HG02938 (cell line): ENCODE results near the gene C19orf25.
A peak's percentile ranks its signal among the peaks of the same experiment; 100 is the strongest.
"Not testable (repeated sequence)": the region's sequence is repeated elsewhere in the genome, so short reads cannot be mapped to it uniquely, and the experiment has no call there.

Experiments
- ATAC-seq: cut with Tn5 transposase; IDR thresholded peaks from one replicate; pipeline ENCODE4 v1.9.1; 2021; ENCODE audit warnings: mild to moderate bottlenecking, moderate library complexity; ENCODE audit not compliant: unreplicated experiment

The C19orf25 gene

DNA sequence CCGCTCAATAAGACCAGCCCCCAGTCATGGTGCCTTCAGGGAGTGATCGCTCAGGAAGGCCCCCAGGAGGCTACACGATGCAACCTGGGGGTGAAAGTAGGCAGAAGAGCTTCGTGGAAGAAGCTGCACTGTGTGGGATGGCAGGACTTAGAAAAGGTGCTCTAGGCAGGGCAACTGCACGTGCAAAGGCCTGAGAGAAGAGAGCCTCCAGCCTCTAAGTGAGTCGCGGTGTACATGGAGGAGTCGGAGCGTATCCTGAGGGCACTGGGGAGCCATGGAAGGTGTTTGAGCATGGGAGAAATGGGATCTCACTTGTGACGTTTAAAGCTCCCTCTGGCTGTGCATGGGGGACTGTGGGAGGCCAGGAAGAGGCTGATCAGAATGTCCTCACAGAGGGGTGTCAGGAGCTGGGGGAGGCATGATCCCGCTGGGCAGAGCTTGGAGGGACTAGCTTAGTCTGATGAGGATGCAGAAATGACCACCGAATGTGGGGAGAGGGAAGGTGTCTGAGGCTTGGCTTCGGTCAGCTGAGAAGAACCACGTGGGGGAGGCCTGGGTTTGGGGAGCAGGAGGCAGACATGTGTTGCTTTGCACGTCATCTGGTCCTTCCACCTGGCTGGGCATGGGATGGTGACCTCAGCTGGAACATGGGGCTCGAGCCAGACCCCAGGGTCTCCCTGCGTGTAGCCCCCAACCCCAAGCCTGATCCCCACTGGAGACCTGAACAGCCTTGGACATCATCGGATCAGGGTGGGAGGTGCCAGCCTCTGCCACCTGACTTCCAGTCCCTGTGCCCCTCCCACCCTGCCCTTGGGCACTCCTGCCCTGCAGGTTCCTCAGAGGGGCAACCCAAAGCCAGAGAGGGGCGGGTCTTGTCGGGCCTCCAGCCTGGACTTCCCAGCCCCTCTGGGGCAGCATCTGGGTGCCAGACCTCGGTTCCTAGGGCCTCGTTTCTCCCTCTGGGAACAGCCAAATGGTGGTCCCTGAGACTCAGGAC lies 28.0 kb downstream of the C19orf25 start:
- no peak for ATAC-seq

DNA sequence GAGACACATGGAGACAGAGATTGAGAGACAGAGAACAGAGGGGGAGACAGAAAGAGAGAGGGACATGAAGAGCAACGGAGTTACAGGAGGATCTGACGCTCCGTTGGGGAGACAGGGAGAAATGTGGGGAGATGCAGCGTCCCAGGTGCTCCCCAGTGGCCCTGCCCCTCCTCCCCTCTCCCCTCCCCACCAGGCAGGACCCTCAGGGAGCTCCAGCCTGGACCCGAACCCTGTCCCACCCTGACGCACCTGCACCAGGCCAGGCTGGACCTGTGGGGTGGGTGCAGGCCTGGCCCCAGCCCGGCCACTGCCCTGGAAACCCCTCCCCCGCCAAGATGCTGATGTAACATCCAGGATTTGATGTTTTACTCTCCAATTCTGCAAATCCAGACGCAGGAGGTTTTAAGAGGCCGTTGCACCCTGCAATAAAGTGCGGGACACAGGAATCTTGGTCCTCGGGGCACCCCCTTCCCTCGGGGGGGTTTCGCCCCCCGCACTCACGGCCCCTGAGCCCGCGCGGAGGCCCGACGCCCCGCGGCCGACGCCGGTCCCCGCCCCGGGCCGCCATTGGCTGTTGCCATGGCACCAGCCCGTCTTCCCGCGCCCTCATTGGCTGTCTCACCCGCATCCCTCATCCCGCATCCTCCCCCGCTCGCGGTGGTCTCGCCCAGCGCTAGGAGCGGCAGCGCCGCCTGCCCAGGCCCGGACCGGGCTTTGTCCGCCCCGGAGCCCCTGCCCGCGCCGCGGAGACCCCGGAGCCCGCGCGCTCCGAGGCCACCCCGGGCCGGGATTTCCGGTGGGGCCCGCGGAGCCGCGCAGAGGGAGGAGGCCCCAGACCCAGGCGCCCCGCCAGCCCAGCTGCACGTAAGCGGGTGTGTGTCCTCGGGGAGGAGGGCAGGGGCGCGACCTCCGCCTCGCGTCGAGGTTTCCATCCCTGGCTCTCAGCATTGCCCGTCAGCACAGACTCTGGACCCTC lies 29.3 kb downstream of the C19orf25 start, which contains the start of gene APC2:
Gene APC2 (plus strand): TSS at position 655 of the 976 bp plus-strand sequence. CDS start 2,881 bp downstream, outside the sequence.
- ATAC-seq = no peak

DNA sequence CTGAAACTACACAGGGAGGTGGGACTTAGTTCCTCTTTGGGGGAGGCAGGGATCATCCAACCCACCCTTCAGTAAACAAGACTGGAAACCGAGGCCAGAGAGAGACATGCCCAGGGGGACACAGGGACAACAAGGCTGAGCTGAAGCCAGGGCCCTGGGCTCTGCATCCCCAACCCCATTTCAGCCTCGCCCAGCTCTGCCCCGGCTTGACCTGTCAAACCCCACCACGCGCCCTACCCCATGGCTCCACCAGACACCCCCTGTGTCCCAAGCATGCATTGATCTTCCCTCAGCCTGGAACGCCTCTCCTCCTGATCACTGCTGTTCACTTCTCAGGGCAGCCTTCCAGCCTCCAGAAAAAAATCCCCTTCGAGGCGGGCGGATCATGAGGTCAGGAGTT lies 31.1 kb downstream of the C19orf25 start:
- no peak for ATAC-seq

DNA sequence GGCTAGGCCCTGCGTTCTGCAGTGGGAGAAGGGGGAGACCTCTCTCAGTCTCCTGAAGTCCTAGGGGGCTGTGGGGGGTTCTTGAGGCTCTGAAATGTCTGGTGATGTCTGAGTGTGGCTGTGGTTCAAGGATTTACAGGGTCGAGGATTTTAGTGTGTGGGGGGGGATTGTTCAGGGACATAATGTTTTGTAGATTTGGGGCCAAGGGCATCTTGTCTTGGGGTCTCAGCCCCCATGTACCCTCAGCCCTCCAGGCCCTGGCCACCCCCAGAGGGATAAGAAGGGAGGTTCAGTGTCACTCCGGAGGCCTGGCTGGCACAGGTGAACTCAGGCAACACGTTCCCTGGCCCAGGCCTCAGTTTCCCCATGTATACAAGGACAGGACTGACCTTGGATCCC lies 31.5 kb downstream of the C19orf25 start:
- no peak for ATAC-seq

DNA sequence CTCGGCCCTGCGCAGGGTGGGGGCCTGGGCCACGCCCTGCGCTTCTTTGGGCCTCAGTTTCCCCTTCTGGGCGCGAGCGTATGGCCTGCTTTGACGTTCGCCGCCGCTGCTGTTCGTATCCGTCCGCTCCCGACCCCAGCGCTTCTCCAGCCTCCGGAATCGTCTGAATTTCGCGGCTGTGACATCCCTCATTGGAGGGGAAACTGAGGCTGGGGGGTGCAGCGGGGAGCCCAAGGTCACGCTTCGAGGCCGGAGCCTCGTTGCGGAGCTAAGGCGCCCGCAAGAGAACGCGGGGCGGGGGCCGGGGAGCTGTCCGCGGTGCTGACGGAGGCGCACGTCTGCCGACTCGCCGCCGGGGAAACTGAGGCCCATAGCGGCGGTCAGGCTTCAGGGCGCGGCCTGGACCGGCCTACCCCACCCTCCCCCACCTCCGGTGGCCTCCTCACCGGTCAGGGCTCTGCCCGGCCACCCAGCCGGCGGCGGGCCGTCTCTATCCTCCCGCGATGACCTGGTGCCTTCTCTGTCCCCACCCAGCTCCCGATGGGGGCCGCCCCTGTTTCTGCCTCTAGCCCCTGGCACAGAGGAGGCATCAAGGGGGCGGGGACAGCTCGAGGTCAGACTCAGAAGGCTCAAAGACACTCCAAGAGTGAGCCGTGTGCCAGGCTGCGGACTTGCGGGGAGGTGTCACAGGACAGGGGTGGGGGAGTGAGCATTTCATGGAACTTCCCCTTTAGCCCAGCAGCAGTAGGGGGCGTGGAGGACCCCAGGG lies 32.1 kb downstream of the C19orf25 start:
- no peak for ATAC-seq

DNA sequence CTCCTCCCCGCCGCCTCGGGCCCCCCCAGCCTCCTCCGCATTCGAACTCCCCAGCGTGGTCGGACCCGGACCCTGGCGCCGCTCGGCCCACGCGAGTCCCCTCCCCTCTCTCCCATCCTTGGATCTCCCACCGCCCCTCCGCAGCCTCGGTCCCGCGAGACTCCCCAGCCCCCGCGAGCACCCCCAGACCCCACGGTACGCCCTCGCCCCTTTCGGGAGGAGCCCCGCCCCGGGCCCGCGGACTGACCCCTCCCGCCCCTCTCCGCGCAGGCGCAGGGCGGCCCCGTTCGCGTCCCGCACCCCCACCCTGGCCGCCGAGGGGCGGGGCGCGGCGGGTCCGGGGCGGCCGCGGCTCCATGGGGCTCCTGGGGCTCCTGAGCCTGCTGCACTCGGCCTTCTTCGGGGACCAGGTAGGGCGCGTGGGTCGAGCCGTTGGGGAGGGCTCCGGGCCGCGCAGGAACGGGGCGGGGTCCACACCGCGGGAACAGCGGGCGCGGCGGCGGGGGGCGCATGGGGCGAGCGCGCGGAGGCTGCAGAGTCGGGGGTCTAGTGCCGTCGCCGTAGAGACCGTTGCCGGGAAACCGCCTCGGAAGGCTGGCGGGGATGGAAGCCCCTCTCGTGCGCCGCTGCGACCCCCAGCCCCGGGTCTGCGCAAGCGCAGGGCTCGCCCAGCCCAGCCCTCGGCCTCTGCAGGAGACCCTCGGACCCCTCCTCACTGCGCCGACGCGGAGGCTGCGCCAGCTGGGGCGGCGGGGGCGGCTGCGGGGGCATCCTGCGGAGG lies 32.9 kb downstream of the C19orf25 start:
- ATAC-seq = no peak

DNA sequence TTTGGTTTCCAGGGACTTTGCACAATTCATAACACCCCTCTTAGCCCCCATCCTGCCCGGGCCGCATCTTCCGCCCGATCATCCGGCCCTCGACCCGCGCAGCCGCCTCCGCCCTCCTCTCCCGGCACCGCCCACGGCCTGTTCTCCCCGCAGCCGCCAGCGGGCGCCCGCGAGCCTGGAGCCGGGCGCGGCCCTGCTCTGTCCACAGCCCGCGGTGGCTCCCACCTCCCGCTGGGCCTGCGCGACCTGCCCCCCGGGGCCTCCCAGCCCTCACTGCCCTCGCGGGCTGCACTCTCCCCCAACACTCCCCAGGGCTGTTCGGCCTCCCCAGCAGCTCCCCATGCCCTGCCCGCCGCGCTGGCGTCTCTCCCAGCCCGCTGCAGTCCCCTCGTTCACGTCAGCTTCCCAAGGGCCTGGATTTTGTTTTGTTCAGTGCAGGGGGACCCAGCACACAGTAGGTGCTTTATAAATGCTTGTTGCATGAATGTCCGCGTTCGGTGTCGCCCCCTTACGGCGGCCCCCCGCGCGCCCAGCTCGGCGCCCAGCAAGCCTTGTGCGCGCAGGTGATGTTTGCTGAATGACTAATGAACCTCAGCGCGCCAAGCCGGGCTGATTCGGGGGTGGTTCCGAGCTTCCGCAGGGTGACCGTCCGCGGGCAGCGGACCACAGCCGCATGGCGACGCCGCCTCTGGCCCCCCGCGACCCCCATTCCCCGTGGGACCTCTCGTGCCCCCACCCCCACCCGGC lies 33.7 kb downstream of the C19orf25 start:
- ATAC-seq = no peak

DNA sequence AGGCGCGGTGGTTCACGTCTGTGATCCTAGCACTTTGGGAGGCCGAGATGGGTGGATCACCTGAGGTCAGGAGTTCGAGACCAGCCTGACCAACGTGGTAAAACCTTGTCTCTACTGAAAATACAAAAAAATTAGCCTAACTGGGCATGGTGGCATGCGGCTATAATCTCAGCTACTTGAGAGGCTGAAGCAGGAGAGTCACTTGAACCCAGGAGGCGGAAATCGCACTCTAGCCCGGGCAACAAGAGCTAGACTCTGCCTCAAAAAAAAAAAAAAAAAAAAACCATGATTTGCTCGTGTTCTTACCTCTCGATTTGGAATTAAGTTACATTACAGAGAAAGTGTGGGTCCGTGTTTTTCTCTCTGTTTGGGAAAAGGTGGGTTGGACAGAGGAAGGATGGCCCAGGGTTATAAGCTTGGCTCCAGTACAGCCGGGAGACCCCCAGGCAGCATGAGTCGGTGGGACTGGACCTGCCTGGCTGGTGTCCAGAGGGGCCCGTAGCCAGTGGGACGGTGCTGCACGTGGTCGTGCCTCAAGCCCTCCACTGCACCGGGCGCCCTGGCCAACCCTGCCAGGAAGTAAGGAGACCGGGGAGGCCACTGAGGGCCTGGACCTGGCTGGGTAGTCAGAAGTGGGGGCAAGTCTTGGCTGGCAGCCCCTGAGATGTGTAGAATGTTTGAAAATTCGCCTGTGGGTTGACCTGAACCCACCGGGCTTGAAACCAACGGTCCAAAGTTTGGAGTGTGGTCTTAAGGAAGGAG lies 37.2 kb downstream of the C19orf25 start:
- ATAC-seq = no peak

DNA sequence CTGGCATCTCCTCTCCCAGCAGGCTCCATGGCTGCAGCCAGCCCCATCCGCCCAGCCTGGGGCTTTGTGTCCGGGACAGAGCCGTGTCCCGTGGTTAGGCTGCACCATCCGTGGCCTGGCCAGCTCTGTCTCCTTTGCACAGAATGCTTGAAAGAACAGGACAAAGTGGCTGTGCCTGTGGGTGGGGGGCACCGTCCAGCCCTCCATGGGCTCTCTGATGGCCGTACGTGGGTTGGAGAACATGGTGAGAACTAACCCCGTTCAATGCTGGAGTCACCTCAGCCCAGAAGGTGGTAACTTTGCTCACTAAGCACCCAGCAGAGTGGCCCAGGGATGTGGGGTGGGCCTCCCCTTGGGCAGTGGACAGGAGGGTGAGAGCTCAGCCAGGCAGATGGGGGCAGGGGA lies 38.0 kb downstream of the C19orf25 start:
- no peak for ATAC-seq

DNA sequence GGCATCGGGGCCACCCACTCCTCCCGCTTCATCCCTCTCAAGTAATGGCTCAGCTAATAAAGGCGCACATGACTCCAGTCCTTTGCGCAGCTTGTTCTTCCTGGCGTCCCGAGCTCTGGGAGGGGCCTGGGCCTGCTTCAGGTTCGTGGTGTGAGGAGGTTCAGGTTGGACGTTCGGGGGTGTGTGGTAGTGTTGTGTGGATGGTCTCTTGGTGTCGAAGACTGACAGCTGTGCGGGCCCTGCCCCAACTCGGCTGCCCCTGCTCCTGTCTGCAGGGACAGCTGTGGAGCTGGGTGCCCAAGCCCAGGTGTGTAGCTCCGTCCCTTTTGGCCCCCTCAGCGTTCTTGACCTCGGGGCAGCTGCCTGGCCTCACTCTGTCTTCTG lies 38.6 kb downstream of the C19orf25 start:
- ATAC-seq = no peak

DNA sequence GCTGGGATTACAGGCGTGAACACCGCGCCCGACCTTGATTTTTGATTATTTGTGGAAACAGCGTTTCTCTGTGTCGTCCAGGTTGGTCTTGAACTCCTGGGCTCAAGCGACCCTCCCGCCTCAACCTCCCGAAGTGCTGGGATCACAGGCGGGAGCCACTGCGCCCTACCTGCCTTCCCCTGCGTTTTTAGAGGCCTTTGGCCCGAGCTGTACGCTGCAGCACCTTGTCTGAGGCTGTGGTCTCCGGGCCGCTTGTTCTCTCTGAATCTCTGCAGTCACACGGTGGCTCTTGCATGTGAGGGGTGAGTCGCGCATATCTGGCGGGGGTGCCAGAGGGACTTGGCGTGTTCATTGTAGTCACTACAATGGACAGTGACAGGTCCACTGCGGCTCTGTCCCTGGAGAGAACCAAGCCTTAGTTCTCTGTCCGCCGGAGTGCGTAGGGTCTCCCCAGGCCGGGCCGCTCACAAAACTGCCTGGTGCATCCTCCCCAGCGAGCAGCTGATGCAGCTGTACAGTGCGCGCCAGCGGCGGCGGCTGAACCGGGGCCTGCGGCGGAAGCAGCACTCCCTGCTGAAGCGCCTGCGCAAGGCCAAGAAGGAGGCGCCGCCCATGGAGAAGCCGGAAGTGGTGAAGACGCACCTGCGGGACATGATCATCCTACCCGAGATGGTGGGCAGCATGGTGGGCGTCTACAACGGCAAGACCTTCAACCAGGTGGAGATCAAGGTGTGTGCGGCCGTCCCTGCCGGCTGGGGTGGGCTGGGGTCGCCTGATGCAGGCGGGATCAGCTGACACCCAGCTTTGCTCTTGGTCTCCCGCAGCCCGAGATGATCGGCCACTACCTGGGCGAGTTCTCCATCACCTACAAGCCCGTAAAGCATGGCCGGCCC lies 39.2 kb downstream of the C19orf25 start:
- not testable (repeated sequence) for ATAC-seq

DNA sequence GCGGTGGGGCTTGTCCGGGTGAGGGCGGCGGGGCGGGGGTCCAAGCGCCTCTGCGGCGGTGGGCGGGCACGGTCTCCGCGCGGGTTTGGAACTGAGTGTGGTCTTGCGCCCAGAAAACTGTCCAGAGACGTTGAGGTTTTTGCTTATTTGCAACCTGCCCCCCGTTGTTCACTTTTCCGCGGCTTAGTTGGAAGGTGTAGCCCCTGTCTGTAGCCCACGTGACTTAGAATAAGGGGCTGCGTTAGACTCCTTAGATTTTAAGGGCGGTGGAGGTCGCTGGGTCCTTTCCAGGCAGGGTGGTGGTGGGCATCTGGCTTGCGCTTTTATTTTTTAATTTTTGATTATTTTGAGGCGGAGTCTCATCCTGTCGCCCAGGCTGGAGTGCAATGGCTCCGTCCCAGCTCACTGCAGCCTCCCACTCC lies 40.1 kb downstream of the C19orf25 start:
- ATAC-seq = no peak

DNA sequence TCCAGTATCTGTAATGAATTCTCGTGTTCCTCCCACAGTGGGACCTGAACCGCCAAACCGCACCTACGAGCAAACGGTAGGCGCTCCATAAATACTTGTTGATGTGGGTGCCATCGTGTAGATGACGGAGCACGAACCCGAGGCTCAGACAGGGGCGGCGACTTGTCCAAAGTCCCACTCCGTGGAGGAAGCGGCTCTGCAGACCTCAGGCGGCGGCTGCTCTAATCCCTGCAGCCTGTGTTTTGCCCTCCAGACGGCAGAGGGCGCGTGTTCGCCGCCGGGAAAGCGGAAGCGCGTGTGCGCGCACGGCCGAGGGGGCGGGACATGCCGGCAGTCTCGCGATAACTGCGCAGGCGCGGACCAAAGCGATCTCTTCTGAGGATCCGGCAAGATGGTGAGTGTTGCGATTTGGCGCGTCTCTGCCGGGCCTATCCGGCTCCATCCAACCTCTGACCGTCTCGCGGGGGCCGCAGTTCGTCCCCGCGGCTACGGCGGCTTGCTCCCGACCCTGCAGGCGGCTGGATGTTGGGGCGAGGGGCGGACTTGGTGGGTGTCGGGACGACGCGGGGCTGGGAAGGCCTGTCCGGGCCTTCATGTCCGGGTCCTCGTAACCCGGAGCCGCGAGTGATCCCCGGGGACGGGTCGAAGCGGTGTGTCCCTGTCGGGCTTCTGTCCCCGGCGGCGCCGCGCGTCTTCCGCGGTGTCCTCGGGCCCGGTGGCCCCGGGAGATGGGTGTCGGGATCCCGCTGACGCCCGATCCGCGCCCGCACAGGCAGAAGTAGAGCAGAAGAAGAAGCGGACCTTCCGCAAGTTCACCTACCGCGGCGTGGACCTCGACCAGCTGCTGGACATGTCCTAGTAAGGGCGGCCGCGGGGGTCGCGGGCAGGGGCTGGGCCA lies 40.7 kb downstream of the C19orf25 start, which contains the start of gene RPS15:
Gene RPS15 (plus strand): TSS at position 362 of the 898 bp plus-strand sequence. CDS start 30 bp downstream, at position 392.
- ATAC-seq = peak; percentile 70

DNA sequence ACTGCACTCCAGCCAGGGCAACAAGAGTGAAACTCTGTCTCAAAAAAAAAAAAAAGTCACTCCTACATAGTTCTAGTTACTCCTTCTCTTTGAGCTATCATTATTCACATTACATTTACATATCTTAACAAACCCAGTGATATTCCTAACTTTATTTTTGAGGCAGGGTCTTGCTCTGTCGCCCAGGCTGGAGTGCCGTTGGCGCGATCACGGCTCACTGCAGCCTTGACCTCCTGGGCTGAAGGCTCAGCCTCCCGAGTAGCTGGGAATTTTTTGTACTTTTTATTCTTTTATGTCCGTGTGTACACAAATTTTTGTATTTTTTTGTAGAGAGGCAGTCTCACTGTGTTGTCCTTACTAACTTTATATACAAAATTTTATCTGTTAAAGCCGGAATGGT lies 41.4 kb downstream of the C19orf25 start:
- ATAC-seq = no peak

DNA sequence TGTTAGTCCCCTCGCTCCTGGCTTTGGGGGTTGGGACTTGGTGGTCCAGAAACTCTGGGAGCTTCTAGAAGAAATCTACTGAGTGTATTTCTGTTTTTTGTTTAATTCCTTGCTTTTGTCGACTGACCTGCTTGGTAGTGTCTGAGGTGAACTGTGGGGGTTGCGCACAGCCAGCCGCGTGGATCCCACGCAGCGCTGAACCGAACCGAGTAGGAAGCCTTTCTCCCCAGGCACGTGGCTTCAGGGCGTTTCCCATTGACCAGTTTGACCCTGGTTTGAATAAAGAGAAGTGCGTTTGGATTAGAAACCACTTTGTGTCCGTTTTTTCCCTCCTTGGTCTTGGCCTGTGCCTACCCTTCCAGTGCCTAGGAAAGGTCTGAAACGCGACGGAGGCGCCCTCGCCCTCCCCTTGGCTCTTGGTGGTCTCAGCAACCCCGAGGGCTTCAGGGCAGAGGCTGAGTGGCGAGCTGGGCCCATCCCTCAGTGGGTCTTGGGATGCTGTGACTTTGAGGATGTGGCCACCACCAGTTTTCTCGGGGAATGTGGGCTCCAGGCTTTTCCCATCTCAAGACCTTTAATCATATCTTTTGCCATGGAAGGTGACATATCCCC lies 43.5 kb downstream of the C19orf25 start:
- no peak for ATAC-seq

DNA sequence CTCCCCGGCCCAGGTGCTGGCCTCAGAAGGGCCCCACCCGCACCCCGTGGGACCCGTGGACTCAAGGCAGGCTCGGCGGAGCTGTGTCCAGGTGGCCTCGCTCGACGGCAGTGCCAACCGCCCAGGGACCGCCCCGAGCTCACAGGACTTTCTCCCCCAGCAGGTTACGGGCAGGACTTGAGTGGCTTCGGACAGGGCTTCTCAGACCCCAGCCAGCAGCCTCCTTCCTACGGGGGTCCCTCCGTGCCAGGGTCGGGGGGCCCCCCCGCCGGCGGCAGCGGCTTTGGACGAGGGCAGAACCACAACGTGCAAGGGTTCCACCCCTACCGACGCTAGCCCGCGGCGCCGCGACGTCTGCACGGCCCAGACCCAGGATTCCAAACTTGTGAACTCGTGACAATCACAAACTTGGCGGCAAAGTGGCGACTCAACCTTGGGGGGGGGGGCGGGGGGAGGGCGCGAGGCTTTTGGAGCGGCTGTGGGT lies 44.4 kb downstream of the C19orf25 start:
- ATAC-seq = no peak
